ENCODE results near the gene IQCE. TPM values are rescaled to one million over a fixed set of nuclear protein-coding genes. Genes with fewer than 3 reads are reported as not detected.

The IQCE gene
- total RNA-seq, 1 donor from 2014 or later: 5.2 TPM

GRCh38 chr7:2638224-2638991 lies 79.6 kb downstream of the IQCE start:
- Histone ChIP-seq H3K4me1 (peaks cover 86% of the 10 kb centered on the region), H3K27me3 (no peaks in the 10 kb centered on the region), H3K9me3 (no peaks in the 10 kb centered on the region), H3K4me3 (peak overlapping the region in 1 of 2 donors; percentile 4), H3K27ac (peak overlapping the region; percentile 63), H3K36me3 (no peaks in the 10 kb centered on the region)
- no peak for DNase-seq (ENCODE audit: extremely low spot score in 2 of 2)
- peak in 1 of 2 donors; percentile 10 for TF ChIP-seq POLR2AphosphoS5 (IDR thresholded peaks at IDR 0.05; ENCODE audit: insufficient read depth in 1 of 2, low read depth in 1 of 2)
- no peak for TF ChIP-seq CTCF (IDR thresholded peaks at IDR 0.05)
- intact Hi-C loops (cut with DNase I): loop anchor here (10.0 kb wide), 1 partner anchor 84 kb away; the partner anchor contains the start of genes BRAT1 and IQCE

DNA sequence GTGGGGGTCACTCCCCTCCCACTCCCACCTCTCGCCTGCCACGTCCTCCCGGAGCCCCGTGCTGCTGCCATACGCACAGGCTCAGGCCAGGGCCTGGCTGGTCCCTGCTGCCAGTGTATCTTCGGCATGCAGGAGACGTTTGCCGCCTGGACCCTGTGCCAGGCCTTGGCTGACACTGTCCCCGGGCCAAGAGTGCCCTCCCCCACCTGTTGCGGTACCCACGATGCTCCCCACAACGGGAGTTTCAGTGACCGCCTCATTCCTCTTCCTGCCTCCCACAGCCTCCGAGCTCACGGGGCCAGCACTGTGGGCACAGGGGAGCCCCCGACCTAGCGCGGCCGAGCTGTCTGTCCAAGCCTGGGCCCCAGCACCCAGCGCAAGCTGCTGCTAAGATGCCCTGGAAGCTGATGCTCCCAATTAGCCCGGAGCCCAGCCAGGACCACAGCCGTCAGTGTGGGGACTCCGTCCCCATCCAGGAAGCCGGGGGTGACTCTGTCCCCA lies 80.5 kb downstream of the IQCE start:
- no peak overlapping the region for H3K4me3 ChIP-seq
- H3K36me3 ChIP-seq: no peaks in the 10 kb centered on the region
- intact Hi-C loops (cut with DNase I): loop anchor here (10.0 kb wide), 1 partner anchor 84 kb away; the partner anchor contains the start of genes BRAT1 and IQCE
- H3K27ac ChIP-seq: peak overlapping the region; percentile 63
- no peaks in the 10 kb centered on the region for H3K9me3 ChIP-seq
- H3K4me1 ChIP-seq: peaks cover 86% of the 10 kb centered on the region
- no peaks in the 10 kb centered on the region for H3K27me3 ChIP-seq
- DNase-seq (ENCODE audit: extremely low spot score in 2 of 2): no peak
- no peak for TF ChIP-seq POLR2AphosphoS5 (IDR thresholded peaks at IDR 0.05; ENCODE audit: insufficient read depth in 1 of 2, low read depth in 1 of 2)
- no peak for TF ChIP-seq POLR2A (IDR thresholded peaks at IDR 0.05)
- no peak for TF ChIP-seq CTCF (IDR thresholded peaks at IDR 0.05)

GRCh38 chr7:2639695-2640481 lies 81.1 kb downstream of the IQCE start:
- H3K4me1 ChIP-seq: peaks cover 86% of the 10 kb centered on the region
- TF ChIP-seq POLR2A (IDR thresholded peaks at IDR 0.05) (no peak), CTCF (IDR thresholded peaks at IDR 0.05) (no peak), POLR2AphosphoS5 (IDR thresholded peaks at IDR 0.05; ENCODE audit: insufficient read depth in 1 of 2, low read depth in 1 of 2) (no peak)
- no peak overlapping the region for H3K4me3 ChIP-seq
- H3K27ac ChIP-seq: peak overlapping the region; percentile 81
- no peaks in the 10 kb centered on the region for H3K9me3 ChIP-seq
- DNase-seq (ENCODE audit: extremely low spot score in 2 of 2): no peak
- intact Hi-C loops (cut with DNase I): loop anchor here (10.0 kb wide), 1 partner anchor 85 kb away; the partner anchor contains the start of genes BRAT1 and IQCE
- H3K27me3 ChIP-seq: no peaks in the 10 kb centered on the region
- no peaks in the 10 kb centered on the region for H3K36me3 ChIP-seq

DNA sequence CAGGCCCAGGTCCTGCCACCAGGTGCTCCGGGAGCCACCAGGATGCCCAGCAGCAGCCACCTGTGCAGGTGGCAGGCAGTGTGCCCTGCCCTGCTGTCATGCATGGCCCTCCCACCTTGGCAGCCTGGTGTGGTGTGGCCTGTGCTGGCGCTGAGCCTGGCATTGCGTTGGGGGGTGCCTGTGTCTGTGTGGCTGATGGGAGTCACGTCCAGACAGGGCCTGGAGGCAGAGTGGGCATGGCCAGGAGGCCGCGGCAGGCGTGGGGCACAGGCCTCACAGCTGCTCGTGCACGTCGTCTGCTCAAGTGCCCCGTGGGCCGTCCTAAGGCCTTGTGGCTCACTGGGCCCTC lies 81.7 kb downstream of the IQCE start:
- no peaks in the 10 kb centered on the region for H3K27me3 ChIP-seq
- DNase-seq (ENCODE audit: extremely low spot score in 2 of 2): no peak
- peaks cover 85% of the 10 kb centered on the region for H3K4me1 ChIP-seq
- peak overlapping the region; percentile 81 for H3K27ac ChIP-seq
- H3K9me3 ChIP-seq: no peaks in the 10 kb centered on the region
- intact Hi-C loops (cut with DNase I): no loop called here
- TF ChIP-seq CTCF (IDR thresholded peaks at IDR 0.05) (no peak), POLR2AphosphoS5 (IDR thresholded peaks at IDR 0.05; ENCODE audit: insufficient read depth in 1 of 2, low read depth in 1 of 2) (no peak), POLR2A (IDR thresholded peaks at IDR 0.05) (no peak)
- no peak overlapping the region for H3K4me3 ChIP-seq
- H3K36me3 ChIP-seq: no peaks in the 10 kb centered on the region
